HUES64 (cell line): Measurements from ENCODE around the gene CYSTM1. TPM values are rescaled to one million over a fixed set of nuclear protein-coding genes. Genes with fewer than 3 reads are reported as not detected.
A peak's percentile ranks its signal among the peaks of the same experiment; 100 is the strongest.

Experiments used
- H3K27ac ChIP-seq: 2 replicates; pipeline ENCODE4 v1.7.0; 2013; ENCODE audit warnings: low read depth, low read length, inconsistent platforms
- H3K27me3 ChIP-seq: 2 replicates; pipeline ENCODE4 v1.6.1; 2013; ENCODE audit warnings: mild to moderate bottlenecking, low read length; ENCODE audit not compliant: insufficient read depth
- H3K36me3 ChIP-seq: 2 replicates; pipeline ENCODE4 v1.6.1; 2013; ENCODE audit warnings: mild to moderate bottlenecking, low read length; ENCODE audit not compliant: insufficient read depth
- H3K4me1 ChIP-seq: 2 replicates; pipeline ENCODE4 v1.6.1; 2013; ENCODE audit warnings: mild to moderate bottlenecking, low read length, moderate library complexity; ENCODE audit not compliant: insufficient read depth
- H3K4me3 ChIP-seq: 2 replicates; pipeline ENCODE4 v1.5.1; 2013; ENCODE audit warnings: mild to moderate bottlenecking, low read length, moderate library complexity
- H3K9ac ChIP-seq: 2 replicates; pipeline ENCODE4 v1.6.1; 2013; ENCODE audit warnings: mild to moderate bottlenecking, low read depth, low read length
- H3K9me3 ChIP-seq: 2 replicates; pipeline ENCODE4 v1.6.1; 2013; ENCODE audit warnings: low read depth, low read length; ENCODE audit not compliant: insufficient read depth
- WGBS: fragments of 150-250, 120-280 bp; methylation state at CpG from one replicate; pipeline ENCODE4 v1.1.7; 2013; ENCODE audit warnings: missing lambda C conversion rate; 5-methylcytosine and 5-hydroxymethylcytosine counted together
- polyA plus RNA-seq, 2 experiments: library from polyadenylated mRNA; stranded (reverse); fragments of 50-300 nt; gene quantifications; one replicate each; pipeline ENCODE4 v1.2.3, GENCODE V29; 2013

The CYSTM1 gene, protein sequence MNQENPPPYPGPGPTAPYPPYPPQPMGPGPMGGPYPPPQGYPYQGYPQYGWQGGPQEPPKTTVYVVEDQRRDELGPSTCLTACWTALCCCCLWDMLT
- polyA plus RNA-seq (2013, experiment 1 of 2): 12.8 TPM
- polyA plus RNA-seq (2013, experiment 2 of 2): 21.1 TPM

DNA sequence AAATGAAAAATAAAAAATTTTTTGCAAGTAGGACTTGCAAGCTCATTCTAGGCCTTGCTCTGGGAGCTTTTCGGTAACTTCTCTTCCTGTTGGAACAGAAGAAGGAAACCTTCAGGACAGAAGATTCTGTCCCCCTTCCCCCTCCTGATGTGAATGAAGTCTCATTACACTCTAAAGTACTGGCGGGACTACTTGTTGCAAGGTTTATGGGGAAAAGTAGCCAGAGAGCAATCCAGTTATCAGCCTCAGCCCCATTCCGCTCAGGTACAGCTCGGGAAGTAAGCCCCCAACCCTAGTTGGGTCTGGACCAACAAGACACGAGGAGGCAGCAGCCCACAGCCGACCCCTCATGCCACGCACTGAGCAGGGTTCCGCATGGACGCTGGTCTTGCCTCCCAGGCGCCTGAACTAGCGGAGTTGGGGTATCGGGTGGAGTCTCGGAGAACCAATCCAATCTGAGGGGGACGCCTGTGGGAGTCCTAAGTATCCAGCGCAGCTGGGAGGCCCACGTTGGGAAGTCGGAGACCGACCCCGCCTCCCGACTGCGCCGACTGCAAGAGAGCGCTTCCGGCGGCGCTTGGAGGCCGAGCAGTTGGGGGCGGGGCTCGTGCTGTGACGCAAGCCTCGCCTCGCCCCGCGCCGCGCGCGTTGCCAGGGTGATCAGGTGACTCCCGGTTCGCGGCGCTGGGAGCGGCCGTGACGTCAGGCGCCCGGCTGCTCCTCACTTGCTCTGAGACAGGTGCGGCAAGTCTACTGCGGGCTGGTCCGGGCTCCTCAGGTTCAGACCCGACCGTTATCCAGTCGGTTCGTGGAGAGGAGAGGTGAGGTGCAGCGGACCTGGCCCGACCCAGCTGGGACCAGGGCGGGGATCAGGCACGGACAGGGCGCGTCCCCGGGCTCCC is at the start of gene CYSTM1:
CYSTM1 (plus strand) TSS at position 724 of the 902 bp plus-strand sequence. CDS start 19,278 bp downstream, outside the sequence.
- Histone ChIP-seq H3K27ac (peak within 1 kb of the TSS; percentile 86), H3K4me1 (peaks cover 11% of the 10 kb centered on the region), H3K4me3 (peak within 1 kb of the TSS; percentile 96), H3K36me3 (no peaks in the 10 kb centered on the region), H3K9ac (peak within 1 kb of the TSS; percentile 84), H3K9me3 (no peaks in the 10 kb centered on the region), H3K27me3 (peaks cover 7% of the 10 kb centered on the region; the same call in 1 of the 2 replicates)
- WGBS: 3% methylated on average over 61 of the region's 61 CpGs

GRCh38 chr5:140125637-140126036 is 49.4 kb upstream of the CYSTM1 start, which contains the start of gene IGIP:
TSS of gene IGIP (plus strand) at chr5:140125937. CDS start at chr5:140128477, 2,540 bp downstream.
- H3K27me3 ChIP-seq: 0 out of 2 replicates have a peak, but pooled peaks cover 2% of the 10 kb centered on the region
- no peak within 1 kb of the TSS for H3K9ac ChIP-seq
- H3K27ac ChIP-seq: no peak within 1 kb of the TSS
- H3K4me3 ChIP-seq: no peak within 1 kb of the TSS
- WGBS: 86% methylated on average over 1 of the region's 4 CpGs
- H3K36me3 ChIP-seq: no peaks in the 10 kb centered on the region
- H3K4me1 ChIP-seq: no peaks in the 10 kb centered on the region
- H3K9me3 ChIP-seq: no peaks in the 10 kb centered on the region

DNA sequence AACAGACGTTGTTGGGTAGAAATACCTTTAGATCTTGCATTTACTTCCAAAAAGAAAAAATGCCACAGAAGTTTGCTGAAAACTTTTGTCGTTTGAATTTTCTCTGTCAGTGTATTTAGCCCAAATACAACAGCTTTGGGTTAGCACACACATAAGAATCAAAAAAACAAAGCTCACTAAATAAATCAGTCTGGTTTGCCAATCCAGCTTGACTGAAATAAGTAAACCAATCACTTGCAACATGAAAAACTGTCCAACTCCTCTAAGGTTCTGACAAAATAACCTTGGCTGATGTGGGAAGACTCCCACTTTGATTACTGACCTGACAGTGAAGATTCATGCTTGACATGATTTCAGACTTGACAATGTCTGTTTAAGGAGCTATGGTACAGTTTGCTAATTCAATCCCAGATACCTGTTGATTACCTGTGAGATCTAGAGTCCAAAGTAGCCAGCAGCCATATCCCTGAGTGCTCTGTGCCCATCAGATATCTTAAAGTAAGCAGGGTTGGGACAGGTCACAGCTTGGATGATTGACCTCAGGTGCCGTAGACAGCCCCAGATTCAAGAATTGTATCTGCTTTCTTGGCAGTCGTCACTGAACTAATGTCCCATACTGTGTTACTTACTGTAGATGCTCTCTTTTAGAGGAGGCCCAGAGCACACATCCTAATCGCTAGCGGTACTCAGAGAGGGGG is 48.5 kb upstream of the CYSTM1 start:
- Histone ChIP-seq H3K9me3 (no peaks in the 10 kb centered on the region), H3K36me3 (no peaks in the 10 kb centered on the region), H3K9ac (no peak overlapping the region), H3K4me1 (0 out of 2 replicates have a peak, but pooled peaks cover 4% of the 10 kb centered on the region), H3K4me3 (no peak overlapping the region), H3K27ac (no peak overlapping the region), H3K27me3 (0 out of 2 replicates have a peak, but pooled peaks cover 2% of the 10 kb centered on the region)
- 89% methylated on average over 6 of the region's 6 CpGs for WGBS

- H3K4me3 ChIP-seq: no peak overlapping the region
- H3K27me3 ChIP-seq: no peaks in the 10 kb centered on the region
- WGBS: 88% methylated on average over 5 of the region's 5 CpGs
Observed at GRCh38 chr5:140128376-140128775, 46.6 kb upstream of the CYSTM1 start.

DNA sequence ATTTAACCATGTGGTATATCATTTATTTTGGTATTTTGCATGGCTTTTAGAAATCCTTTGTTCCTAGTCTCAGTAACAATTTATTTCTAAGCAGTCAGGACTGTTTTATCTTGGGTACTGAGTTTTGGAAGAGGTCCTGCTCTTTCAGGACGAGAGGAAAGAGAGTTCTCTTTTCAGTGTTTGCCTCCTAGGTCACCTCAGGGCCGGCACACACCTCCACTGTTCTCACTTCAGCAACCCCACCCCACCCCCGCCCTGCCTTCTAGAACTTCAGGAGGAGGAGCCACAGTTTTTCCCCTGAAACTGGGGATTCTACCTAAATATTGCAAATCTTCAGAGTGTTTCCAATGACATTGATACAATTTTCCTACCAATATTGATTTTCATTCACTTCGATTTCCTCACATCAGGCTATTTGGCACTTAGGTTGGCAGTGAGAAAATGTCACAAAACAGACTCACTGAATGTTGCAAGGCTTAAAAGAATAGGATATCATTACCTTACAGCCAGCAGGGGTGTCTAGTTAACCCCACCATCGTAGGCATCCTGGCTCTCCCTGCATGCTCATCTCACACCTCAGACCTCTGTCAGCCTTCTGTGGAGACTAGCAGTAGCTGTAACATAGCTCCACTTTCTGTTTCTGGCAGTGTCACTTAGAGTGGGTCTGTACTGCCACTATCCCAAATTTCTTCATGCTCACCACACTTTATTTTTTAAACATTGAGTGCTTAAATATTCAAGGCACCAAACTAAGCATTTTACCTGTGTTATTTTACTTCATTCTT is 43.8 kb upstream of the CYSTM1 start:
- 60% methylated on average over 5 of the region's 5 CpGs for WGBS
- H3K4me1 ChIP-seq: 0 out of 2 replicates have a peak, but pooled peaks cover 8% of the 10 kb centered on the region
- H3K36me3 ChIP-seq: no peaks in the 10 kb centered on the region
- H3K9ac ChIP-seq: no peak overlapping the region
- no peak overlapping the region for H3K4me3 ChIP-seq
- H3K27ac ChIP-seq: no peak overlapping the region
- H3K9me3 ChIP-seq: no peaks in the 10 kb centered on the region
- no peaks in the 10 kb centered on the region for H3K27me3 ChIP-seq

More at GRCh38 chr5:140128376-140128775, 46.6 kb upstream of the CYSTM1 start:
- Histone ChIP-seq H3K36me3 (no peaks in the 10 kb centered on the region), H3K4me1 (0 out of 2 replicates have a peak, but pooled peaks cover 8% of the 10 kb centered on the region), H3K9ac (no peak overlapping the region), H3K9me3 (no peaks in the 10 kb centered on the region), H3K27ac (no peak overlapping the region)

GRCh38 chr5:140131967-140132409 is 43.0 kb upstream of the CYSTM1 start:
- Histone ChIP-seq H3K9me3 (no peaks in the 10 kb centered on the region), H3K9ac (no peak overlapping the region), H3K27me3 (no peaks in the 10 kb centered on the region), H3K27ac (no peak overlapping the region), H3K4me3 (no peak overlapping the region), H3K4me1 (0 out of 2 replicates have a peak, but pooled peaks cover 8% of the 10 kb centered on the region), H3K36me3 (no peaks in the 10 kb centered on the region)
- WGBS: 81% methylated on average over 3 of the region's 3 CpGs

- Histone ChIP-seq H3K27me3 (no peaks in the 10 kb centered on the region), H3K9me3 (no peaks in the 10 kb centered on the region), H3K4me1 (0 out of 2 replicates have a peak, but pooled peaks cover 8% of the 10 kb centered on the region), H3K36me3 (no peaks in the 10 kb centered on the region), H3K27ac (no peak overlapping the region), H3K9ac (no peak overlapping the region), H3K4me3 (no peak overlapping the region)
- 89% methylated on average over 4 of the region's 4 CpGs for WGBS
Observed at GRCh38 chr5:140133514-140134167, 41.3 kb upstream of the CYSTM1 start.

- Histone ChIP-seq H3K9ac (no peak overlapping the region), H3K27me3 (no peaks in the 10 kb centered on the region), H3K36me3 (no peaks in the 10 kb centered on the region), H3K4me1 (0 out of 2 replicates have a peak, but pooled peaks cover 8% of the 10 kb centered on the region), H3K27ac (no peak overlapping the region), H3K4me3 (no peak overlapping the region), H3K9me3 (no peaks in the 10 kb centered on the region)
- WGBS: 92% methylated on average over 2 of the region's 2 CpGs
Observed at GRCh38 chr5:140134277-140134935, 40.6 kb upstream of the CYSTM1 start.

DNA sequence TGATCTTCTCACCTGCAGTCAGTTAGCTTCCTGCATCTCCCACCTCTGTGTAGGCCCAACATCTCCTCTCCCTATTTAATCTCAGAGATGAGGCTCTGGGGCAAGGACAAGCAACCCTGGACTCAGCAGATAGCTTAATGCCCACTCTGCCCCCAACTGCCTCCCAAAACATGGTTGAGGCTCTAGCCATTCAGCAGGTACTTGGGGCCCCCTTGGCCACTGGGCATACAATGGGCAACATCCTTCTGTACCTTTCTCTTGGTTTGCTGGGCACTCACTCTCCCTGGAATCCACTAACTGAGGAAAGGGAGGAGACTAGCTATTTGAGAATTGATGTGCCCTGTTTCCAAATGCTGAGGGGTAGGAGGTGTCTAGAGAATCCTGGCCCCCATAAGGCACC is 39.9 kb upstream of the CYSTM1 start:
- Histone ChIP-seq H3K36me3 (no peaks in the 10 kb centered on the region), H3K9ac (no peak overlapping the region), H3K27ac (no peak overlapping the region), H3K4me3 (no peak overlapping the region), H3K4me1 (0 out of 2 replicates have a peak, but pooled peaks cover 8% of the 10 kb centered on the region), H3K9me3 (no peaks in the 10 kb centered on the region), H3K27me3 (no peaks in the 10 kb centered on the region)
